ENCODE results near the gene DLX4.

The DLX4 gene

GRCh38 chr17:49926886-49927285, 42.1 kb upstream of the DLX4 start:
- H3K4me3 ChIP-seq (replicated peaks; ENCODE audit: low read depth, low read length), result no peak overlapping the region
- DNase-seq (ENCODE audit: extremely low read depth, low read depth), result no peak
- no peak for TF ChIP-seq CTCF (IDR thresholded peaks at IDR 0.05; ENCODE audit: low read depth, low read length, missing control alignments)

- no peak for TF ChIP-seq CTCF (IDR thresholded peaks at IDR 0.05; ENCODE audit: low read depth, low read length, missing control alignments)
- H3K4me3 ChIP-seq (replicated peaks; ENCODE audit: low read depth, low read length), result no peak overlapping the region
- no peak for DNase-seq (ENCODE audit: extremely low read depth, low read depth)
These were observed 40.7 kb upstream of the DLX4 start for GRCh38 chr17:49928126-49928800.

- DNase-seq (ENCODE audit: extremely low read depth, low read depth), result peak; percentile 68
- TF ChIP-seq CTCF (IDR thresholded peaks at IDR 0.05; ENCODE audit: low read depth, low read length, missing control alignments), result no peak
- no peak overlapping the region for H3K4me3 ChIP-seq (replicated peaks; ENCODE audit: low read depth, low read length)
These were observed 40.0 kb upstream of the DLX4 start for GRCh38 chr17:49928837-49929475.

GRCh38 chr17:49930880-49931279, 38.1 kb upstream of the DLX4 start:
- TF ChIP-seq CTCF (IDR thresholded peaks at IDR 0.05; ENCODE audit: low read depth, low read length, missing control alignments), result no peak
- DNase-seq (ENCODE audit: extremely low read depth, low read depth), result no peak
- no peak overlapping the region for H3K4me3 ChIP-seq (replicated peaks; ENCODE audit: low read depth, low read length)

GRCh38 chr17:49931416-49932137, 37.4 kb upstream of the DLX4 start:
- DNase-seq (ENCODE audit: extremely low read depth, low read depth), result no peak
- no peak for TF ChIP-seq CTCF (IDR thresholded peaks at IDR 0.05; ENCODE audit: low read depth, low read length, missing control alignments)
- H3K4me3 ChIP-seq (replicated peaks; ENCODE audit: low read depth, low read length), result no peak overlapping the region

GRCh38 chr17:49932138-49932723, 36.8 kb upstream of the DLX4 start:
- no peak for DNase-seq (ENCODE audit: extremely low read depth, low read depth)
- no peak for TF ChIP-seq CTCF (IDR thresholded peaks at IDR 0.05; ENCODE audit: low read depth, low read length, missing control alignments)
- H3K4me3 ChIP-seq (replicated peaks; ENCODE audit: low read depth, low read length), result no peak overlapping the region
